IMR-90 (cell line): Measurements from ENCODE around the gene SASS6.
"Not testable (repeated sequence)": the region's sequence is repeated elsewhere in the genome, so short reads cannot be mapped to it uniquely, and the experiment has no call there.

Experiments used
- CEBPB ChIP-seq: IDR thresholded peaks from 2 replicates; pipeline ENCODE4 v1.6.1; 2012; ENCODE audit warnings: low read depth, low read length, improper control_type of control experiment
- CTCF ChIP-seq: conservative IDR thresholded peaks from 2 replicates; pipeline ENCODE4 v1.5.1; 2012; ENCODE audit warnings: mild to moderate bottlenecking, low read depth, low read length, improper control_type of control experiment
- FOS ChIP-seq: fragments of 150-350 bp; IDR thresholded peaks from 2 replicates; pipeline ENCODE4 v1.6.1; 2016; ENCODE audit warnings: low read depth, low read length
- MAZ ChIP-seq: IDR thresholded peaks from 2 replicates; pipeline ENCODE4 v1.6.1; 2012; ENCODE audit warnings: low read depth, mild to moderate bottlenecking, low read length, improper control_type of control experiment, moderate library complexity, borderline replicate concordance
- POLR2A ChIP-seq: IDR thresholded peaks from 2 replicates; pipeline ENCODE4 v1.6.1; 2012; ENCODE audit warnings: mild to moderate bottlenecking, low read depth, low read length

- TF ChIP-seq FOS, MAZ, CTCF, POLR2A, CEBPB: not testable (repeated sequence)
Observed at GRCh38 chr1:100047235-100047708, 85.5 kb downstream of the SASS6 start.
